Midbrain (tissue), 1 donor: Measurements from ENCODE around the gene CPA5.
"Not testable (repeated sequence)": the region's sequence is repeated elsewhere in the genome, so short reads cannot be mapped to it uniquely, and the experiment has no call there.

Experiments used
- DNase-seq: peaks from one replicate; lab custom pipeline; 2025; lab: John Stamatoyannopoulos, UW

CPA5 gene

GRCh38 chr7:130358471-130358870 lies 13.9 kb downstream of the CPA5 start:
- no peak for DNase-seq

GRCh38 chr7:130359276-130359857 lies 14.8 kb downstream of the CPA5 start:
- no peak for DNase-seq

GRCh38 chr7:130360518-130360917 lies 15.9 kb downstream of the CPA5 start:
- DNase-seq, result no peak

- no peak for DNase-seq
These were observed 17.1 kb downstream of the CPA5 start for GRCh38 chr7:130361681-130362080.

- DNase-seq, result no peak
These were observed 17.7 kb downstream of the CPA5 start for GRCh38 chr7:130362251-130362816.

GRCh38 chr7:130363026-130363847 lies 18.6 kb downstream of the CPA5 start:
- DNase-seq, result no peak

GRCh38 chr7:130364451-130364850 lies 19.8 kb downstream of the CPA5 start:
- DNase-seq, result no peak

- DNase-seq, result no peak
These were observed 20.5 kb downstream of the CPA5 start for GRCh38 chr7:130365088-130365487.

- DNase-seq, result no peak
These were observed 21.2 kb downstream of the CPA5 start for GRCh38 chr7:130365511-130366441.

- DNase-seq, result no peak
These were observed 21.9 kb downstream of the CPA5 start for GRCh38 chr7:130366564-130366963.

GRCh38 chr7:130367088-130367755 lies 22.6 kb downstream of the CPA5 start:
- DNase-seq, result no peak

GRCh38 chr7:130367836-130368746 lies 23.5 kb downstream of the CPA5 start:
- no peak for DNase-seq

GRCh38 chr7:130369110-130369711 lies 24.6 kb downstream of the CPA5 start:
- DNase-seq, result no peak

- DNase-seq, result no peak
These were observed 25.4 kb downstream of the CPA5 start for GRCh38 chr7:130369831-130370550.

- DNase-seq, result no peak
These were observed 26.4 kb downstream of the CPA5 start for GRCh38 chr7:130371046-130371445.

GRCh38 chr7:130372402-130373165 lies 28.0 kb downstream of the CPA5 start:
- no peak for DNase-seq

GRCh38 chr7:130374507-130374906 lies 29.9 kb downstream of the CPA5 start:
- DNase-seq, result no peak

- DNase-seq, result not testable (repeated sequence)
These were observed 31.8 kb downstream of the CPA5 start for GRCh38 chr7:130376461-130376860.

GRCh38 chr7:130377178-130377577 lies 32.6 kb downstream of the CPA5 start:
- DNase-seq, result no peak
